GM18870 (cell line): Measurements from ENCODE around the gene SPTBN4.
"Not testable (repeated sequence)": the region's sequence is repeated elsewhere in the genome, so short reads cannot be mapped to it uniquely, and the experiment has no call there.

ENCODE experiments used
- ATAC-seq: cut with Tn5 transposase; IDR thresholded peaks from one replicate; pipeline ENCODE4 v1.9.1; 2021; ENCODE audit warnings: moderate library complexity; ENCODE audit not compliant: unreplicated experiment

The SPTBN4 gene

GRCh38 chr19:40464059-40465024 is 2.5 kb upstream of the SPTBN4 start:
- no peak for ATAC-seq

GRCh38 chr19:40465025-40465556 is 1.7 kb upstream of the SPTBN4 start:
- ATAC-seq, result peak; percentile 11

- peak; percentile 74 for ATAC-seq
These were observed 1.1 kb upstream of the SPTBN4 start, which contains the start of gene BLVRB for GRCh38 chr19:40465557-40466218. Gene BLVRB, minus strand, starts transcription at chr19:40465745. Its CDS starts 57 bp downstream, at chr19:40465688.

- peak; percentile 36 for ATAC-seq
These were observed 399 bp upstream of the SPTBN4 start for GRCh38 chr19:40466219-40466984.

GRCh38 chr19:40469011-40469410 is 2.2 kb downstream of the SPTBN4 start:
- no peak for ATAC-seq

- no peak for ATAC-seq
These were observed 4.3 kb downstream of the SPTBN4 start for GRCh38 chr19:40471111-40471510.

GRCh38 chr19:40472516-40472915 is 5.7 kb downstream of the SPTBN4 start:
- no peak for ATAC-seq

GRCh38 chr19:40474737-40475136 is 7.9 kb downstream of the SPTBN4 start:
- ATAC-seq, result no peak

GRCh38 chr19:40475878-40476644 is 9.3 kb downstream of the SPTBN4 start:
- not testable (repeated sequence) for ATAC-seq

GRCh38 chr19:40486017-40486416 is 19.2 kb downstream of the SPTBN4 start:
- no peak for ATAC-seq

GRCh38 chr19:40489882-40490230 is 23.1 kb downstream of the SPTBN4 start:
- ATAC-seq, result no peak

GRCh38 chr19:40492274-40492673 is 25.5 kb downstream of the SPTBN4 start:
- no peak for ATAC-seq

GRCh38 chr19:40493778-40494177 is 27.0 kb downstream of the SPTBN4 start:
- no peak for ATAC-seq

- ATAC-seq, result no peak
These were observed 27.5 kb downstream of the SPTBN4 start for GRCh38 chr19:40494191-40494838.

- ATAC-seq, result no peak
These were observed 30.4 kb downstream of the SPTBN4 start for GRCh38 chr19:40497214-40497613.

GRCh38 chr19:40499320-40499719 is 32.5 kb downstream of the SPTBN4 start:
- ATAC-seq, result no peak

- ATAC-seq, result not testable (repeated sequence)
These were observed 34.1 kb downstream of the SPTBN4 start for GRCh38 chr19:40500678-40501530.

- ATAC-seq, result no peak
These were observed 34.8 kb downstream of the SPTBN4 start for GRCh38 chr19:40501599-40501998.

- ATAC-seq, result no peak
These were observed 35.3 kb downstream of the SPTBN4 start for GRCh38 chr19:40502081-40502480.
